Measurements from ENCODE around the gene MYMK. TPM values are rescaled to one million over a fixed set of nuclear protein-coding genes. Genes with fewer than 3 reads are reported as not detected.

Gene MYMK
- total RNA-seq, 1 donor from 2014 or later: not detected

- H3K27ac Mint-ChIP-seq: no peak overlapping the region
These were observed 8.4 kb downstream of the MYMK start for GRCh38 chr9:133516256-133516960.

GRCh38 chr9:133515615-133516255 lies 9.0 kb downstream of the MYMK start:
- peaks cover 9% of the 10 kb centered on the region for H3K27me3 Mint-ChIP-seq

More at GRCh38 chr9:133516256-133516960, 8.4 kb downstream of the MYMK start:
- DNase-seq (ENCODE audit: low spot score, unreplicated experiment): no peak
- Mint-ChIP-seq H3K27me3 (peaks cover 8% of the 10 kb centered on the region), H3K4me1 (ENCODE audit: low read depth) (no peaks in the 10 kb centered on the region), H3K9me3 (ENCODE audit: low read depth) (no peaks in the 10 kb centered on the region), H3K4me3 (ENCODE audit: low read depth) (no peak overlapping the region), H3K36me3 (ENCODE audit: insufficient read depth) (no peaks in the 10 kb centered on the region)
- no peak for TF ChIP-seq CTCF (IDR thresholded peaks at IDR 0.05; ENCODE audit: unreplicated experiment)

GRCh38 chr9:133515240-133515610 lies 9.5 kb downstream of the MYMK start:
- Mint-ChIP-seq H3K36me3 (ENCODE audit: insufficient read depth) (no peaks in the 10 kb centered on the region), H3K27ac (no peak overlapping the region), H3K9me3 (ENCODE audit: low read depth) (no peaks in the 10 kb centered on the region), H3K4me1 (ENCODE audit: low read depth) (peaks cover under 1% of the 10 kb centered on the region), H3K27me3 (peaks cover 11% of the 10 kb centered on the region), H3K4me3 (ENCODE audit: low read depth) (no peak overlapping the region)
- TF ChIP-seq CTCF (IDR thresholded peaks at IDR 0.05; ENCODE audit: unreplicated experiment): no peak
- DNase-seq (ENCODE audit: low spot score, unreplicated experiment): no peak

More at GRCh38 chr9:133515615-133516255, 9.0 kb downstream of the MYMK start:
- Mint-ChIP-seq H3K4me3 (ENCODE audit: low read depth) (no peak overlapping the region), H3K4me1 (ENCODE audit: low read depth) (no peaks in the 10 kb centered on the region), H3K27ac (no peak overlapping the region), H3K36me3 (ENCODE audit: insufficient read depth) (no peaks in the 10 kb centered on the region), H3K9me3 (ENCODE audit: low read depth) (no peaks in the 10 kb centered on the region)
- DNase-seq (ENCODE audit: low spot score, unreplicated experiment): no peak
- no peak for TF ChIP-seq CTCF (IDR thresholded peaks at IDR 0.05; ENCODE audit: unreplicated experiment)

DNA sequence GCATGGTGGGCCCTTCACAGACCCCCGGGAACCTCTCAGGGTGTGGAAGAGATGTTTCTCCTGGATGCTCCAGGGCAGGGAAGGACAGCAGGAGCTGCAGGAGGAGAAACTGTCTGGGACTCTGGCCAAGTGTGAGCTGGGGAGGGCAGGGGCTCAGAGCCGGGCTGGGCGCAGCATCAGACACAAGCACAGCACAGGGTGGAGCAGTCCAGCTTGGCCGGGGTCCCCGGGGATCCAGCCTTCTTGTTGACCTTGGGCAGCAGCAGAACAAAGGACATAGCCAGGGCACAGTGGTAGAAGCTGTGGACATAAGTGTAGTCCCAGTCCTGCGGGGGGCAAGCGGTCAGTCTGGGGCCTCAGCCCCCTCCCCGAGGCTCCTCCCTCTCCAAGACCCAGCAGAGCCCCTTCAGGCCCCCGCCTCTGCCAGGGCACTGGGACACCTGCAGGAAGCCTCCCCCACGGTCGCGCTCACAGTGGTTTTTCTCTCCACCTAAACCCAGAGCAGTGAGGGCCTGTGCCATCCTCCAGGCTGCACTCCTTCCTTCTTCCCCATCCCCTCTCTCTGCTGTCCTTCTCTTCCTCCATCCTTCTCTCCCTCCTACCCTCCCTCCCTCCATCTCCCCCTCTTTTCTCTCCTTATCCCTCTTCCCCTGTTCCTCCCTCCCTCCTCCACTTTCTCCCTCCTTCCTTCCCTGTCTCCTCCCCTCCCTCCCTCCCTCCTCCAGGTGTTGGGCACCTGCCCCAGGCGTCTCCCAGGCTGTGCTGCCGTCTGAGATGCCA lies 10.1 kb downstream of the MYMK start:
- no peak for DNase-seq (ENCODE audit: low spot score, unreplicated experiment)

More for the DNA sequence above, 10.1 kb downstream of the MYMK start:
- Mint-ChIP-seq H3K4me1 (ENCODE audit: low read depth) (peaks cover 3% of the 10 kb centered on the region), H3K27me3 (peaks cover 12% of the 10 kb centered on the region), H3K4me3 (ENCODE audit: low read depth) (no peak overlapping the region), H3K27ac (no peak overlapping the region), H3K36me3 (ENCODE audit: insufficient read depth) (no peaks in the 10 kb centered on the region), H3K9me3 (ENCODE audit: low read depth) (no peaks in the 10 kb centered on the region)
- TF ChIP-seq CTCF (IDR thresholded peaks at IDR 0.05; ENCODE audit: unreplicated experiment): no peak
